Activated CD4-positive, alpha-beta T cell treated with anti-CD3 and anti-CD28 coated beads for 4 hours (primary cell): ENCODE results near the gene ZNF576.
"Not testable (repeated sequence)": the region's sequence is repeated elsewhere in the genome, so short reads cannot be mapped to it uniquely, and the experiment has no call there.

ENCODE experiments used
- DNase-seq, 2 donors: peaks; one replicate each; pipeline ENCODE4 v3.0.0-alpha.2; 2020

The ZNF576 gene, protein sequence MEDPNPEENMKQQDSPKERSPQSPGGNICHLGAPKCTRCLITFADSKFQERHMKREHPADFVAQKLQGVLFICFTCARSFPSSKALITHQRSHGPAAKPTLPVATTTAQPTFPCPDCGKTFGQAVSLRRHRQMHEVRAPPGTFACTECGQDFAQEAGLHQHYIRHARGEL

DNA sequence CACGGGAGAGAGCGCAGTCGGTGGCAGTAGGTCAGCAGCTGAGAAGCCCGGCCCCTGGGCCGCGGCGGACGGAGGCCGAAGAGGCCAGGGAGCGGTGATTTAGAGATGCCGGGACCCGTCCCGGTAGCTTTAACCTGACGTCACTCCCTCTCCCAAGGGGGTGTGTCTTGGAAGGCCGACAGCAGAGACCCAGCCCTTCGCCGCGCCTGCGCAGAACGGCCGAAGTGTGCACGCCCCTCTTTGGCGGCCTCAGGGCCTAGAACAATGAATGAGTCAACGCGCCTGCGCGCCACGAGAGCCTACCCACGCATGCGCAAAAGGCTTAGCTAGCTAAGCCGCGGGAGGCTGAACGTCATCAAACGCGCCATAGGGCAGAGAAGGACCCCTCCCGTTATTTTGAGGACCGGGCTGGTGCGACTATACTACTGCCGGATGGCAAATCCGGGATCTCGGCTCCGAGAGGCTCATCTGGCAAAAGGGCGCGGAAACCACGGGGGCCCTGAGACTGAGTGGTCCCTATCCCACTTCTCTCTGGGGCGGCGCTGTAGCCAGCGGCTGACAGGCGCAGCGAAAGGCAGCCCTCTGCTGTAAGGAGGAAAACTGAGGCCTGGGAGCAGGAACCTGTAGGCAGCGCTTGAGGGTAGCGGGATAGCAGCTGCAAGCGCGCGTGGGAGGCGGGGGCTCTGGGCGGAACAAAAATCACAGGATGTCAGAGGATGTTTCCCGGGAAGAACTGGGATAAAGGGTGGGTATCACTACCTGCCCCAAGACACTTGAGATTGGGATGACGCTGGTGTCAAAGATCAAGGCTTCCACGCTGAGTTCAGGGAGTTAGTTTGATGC lies at the start of gene ZNF576, which contains the start of gene IRGQ:
Gene ZNF576, plus strand, starts transcription at position 597 of the 843 bp plus-strand sequence. CDS start 514 bp downstream, outside the sequence.
Gene IRGQ, minus strand, starts transcription at position 136 of the 843 bp plus-strand sequence. CDS start 796 bp downstream, outside the sequence.
- peak; percentile 100 for DNase-seq

DNA sequence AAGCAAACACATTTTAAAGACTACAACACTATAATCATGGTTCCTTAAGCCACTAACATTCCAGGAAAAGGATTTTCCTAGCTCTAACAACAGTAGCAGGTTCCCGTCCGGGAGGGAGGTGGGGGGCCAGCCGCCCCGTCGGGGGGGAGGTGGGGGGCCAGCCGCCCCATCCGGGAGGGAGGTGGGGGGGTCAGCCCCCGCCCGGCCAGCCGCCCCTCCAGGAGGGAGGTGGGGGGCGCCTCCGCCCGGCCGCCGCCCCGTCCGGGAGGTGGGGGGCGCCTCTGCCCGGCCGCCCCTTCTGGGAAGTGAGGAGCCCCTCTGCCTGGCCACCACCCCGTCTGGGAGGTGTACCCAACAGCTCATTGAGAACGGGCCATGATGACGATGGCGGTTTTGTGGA lies 48.5 kb upstream of the ZNF576 start:
- DNase-seq = not testable (repeated sequence)

DNA sequence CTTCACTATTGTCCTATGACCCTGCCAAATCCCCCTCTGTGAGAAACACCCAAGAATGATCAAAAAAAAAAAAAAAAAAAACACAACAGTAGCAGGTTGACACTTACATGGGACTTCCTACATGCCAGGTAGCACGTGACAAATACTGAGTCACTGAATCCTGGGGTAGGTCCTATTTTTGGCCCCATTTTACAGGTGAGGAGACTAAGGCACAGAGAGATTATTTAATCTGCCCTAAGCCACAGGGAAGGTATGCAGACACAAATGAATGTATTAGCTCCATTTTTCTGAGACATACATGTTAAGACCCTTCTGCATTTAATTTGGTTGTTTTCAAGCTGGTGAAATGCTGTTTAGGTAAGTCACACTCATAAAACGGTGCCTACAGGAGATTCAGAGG lies 47.7 kb upstream of the ZNF576 start:
- DNase-seq = no peak

DNA sequence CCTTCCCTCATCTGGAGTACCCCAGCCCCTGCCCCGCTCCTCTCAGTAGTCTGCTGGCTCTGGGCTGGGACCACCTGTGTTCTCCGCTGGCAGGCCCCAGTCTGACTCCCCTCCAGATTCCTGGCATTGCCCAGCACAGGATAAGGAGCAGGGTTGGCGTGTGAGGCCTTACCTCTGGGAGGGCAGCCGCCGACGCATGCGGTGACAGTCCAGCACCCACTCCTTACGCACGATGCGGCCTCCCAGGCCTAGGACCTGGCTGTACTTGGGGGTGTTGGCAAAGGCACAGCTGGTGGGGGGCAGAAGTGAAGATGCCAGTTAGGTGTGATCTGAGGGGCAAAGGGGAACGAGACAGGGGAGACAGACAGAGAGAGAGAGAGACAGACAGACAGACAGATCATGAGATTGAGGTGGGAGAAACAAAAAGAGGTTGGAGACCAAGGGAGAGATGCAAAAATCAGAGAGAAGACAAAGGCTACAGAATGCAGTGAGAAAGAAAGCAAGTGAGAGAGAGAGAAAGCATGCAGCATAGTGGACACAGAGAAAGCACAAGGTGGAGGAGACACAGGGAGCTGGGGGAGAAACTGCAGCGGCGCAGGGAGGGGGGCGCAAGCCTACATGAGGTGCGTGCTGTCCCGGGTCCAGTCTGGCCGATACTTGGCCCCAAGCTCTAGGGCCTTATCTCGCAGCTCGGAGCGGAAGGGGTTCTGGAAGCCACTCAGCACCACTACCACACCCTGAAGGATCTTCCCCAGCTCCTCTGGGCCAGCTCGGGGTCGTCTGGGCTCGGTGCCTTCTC lies 44.8 kb upstream of the ZNF576 start:
- no peak for DNase-seq

DNA sequence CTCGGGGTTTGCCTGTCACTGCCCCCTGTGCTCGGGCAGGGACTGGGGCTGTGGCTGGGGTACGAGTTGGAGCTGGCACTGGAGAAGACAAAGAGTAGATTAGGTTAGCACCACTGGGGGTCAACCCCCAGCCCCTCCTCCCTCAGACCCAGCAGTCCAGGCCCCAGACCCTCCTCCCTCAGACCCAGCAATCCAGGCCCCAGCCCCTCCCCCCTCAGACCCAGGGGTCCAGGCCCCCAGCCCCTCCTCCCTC lies 44.3 kb upstream of the ZNF576 start:
- no peak for DNase-seq

- DNase-seq = no peak
These were observed 43.8 kb upstream of the ZNF576 start for GRCh38 chr19:43552616-43553015.

- no peak for DNase-seq
These were observed 42.7 kb upstream of the ZNF576 start for GRCh38 chr19:43553656-43554055.

DNA sequence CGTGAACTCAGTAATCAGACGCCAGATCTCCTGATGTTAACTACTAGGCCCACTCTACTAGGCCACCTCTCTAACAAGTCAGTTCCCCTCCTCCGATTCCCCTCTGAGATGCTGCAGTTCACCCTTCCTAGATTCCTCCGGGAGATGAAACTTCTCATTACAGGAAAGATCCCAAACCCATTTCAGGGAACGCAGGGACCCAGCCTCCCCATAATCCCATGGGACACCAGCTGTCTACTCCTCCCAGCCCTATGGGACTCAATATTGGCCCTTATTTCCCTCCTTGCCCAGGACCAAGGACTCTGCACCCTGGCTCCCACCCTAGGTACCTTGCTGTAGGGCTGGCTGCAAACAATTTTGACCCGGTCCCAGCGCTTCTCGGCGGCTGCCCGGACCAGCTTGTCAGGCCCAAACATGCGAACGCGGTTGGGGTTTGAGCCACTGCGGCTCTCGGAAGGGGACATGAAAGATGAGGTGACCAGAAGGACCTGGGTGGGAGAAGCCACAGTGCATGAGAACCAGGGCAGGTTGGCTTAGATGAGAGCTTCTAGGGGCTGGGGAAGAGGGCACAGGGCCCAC lies 42.0 kb upstream of the ZNF576 start:
- DNase-seq = no peak

DNA sequence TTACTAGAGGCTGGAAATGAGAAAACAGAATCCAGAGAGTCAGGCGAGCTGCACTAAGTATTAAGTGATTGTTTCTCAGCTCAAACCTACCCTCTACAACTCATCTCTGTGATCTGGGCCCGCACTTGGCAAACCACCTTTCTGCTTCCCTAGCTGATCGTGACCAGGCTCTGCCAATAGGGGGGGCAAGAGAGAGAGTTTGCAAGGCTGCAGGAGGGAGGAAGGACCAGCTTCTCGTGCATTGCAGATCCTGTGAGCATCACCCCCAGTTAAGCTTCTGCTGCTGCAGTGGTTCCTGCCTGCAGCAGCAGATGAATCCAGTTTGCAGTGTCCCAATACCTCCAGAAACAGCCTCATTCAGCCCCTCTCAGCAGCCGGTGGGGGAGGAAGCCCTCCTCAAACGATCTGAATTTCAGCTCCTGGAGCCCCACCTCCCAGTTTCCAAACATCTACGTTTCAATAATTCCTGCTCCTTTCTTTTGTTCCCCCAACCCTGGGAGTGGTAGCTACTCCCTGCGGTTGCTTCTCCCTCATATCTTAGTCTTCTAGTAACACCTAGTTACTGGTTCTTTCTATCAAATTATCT lies 41.1 kb upstream of the ZNF576 start:
- DNase-seq = peak; percentile 74 to 89

GRCh38 chr19:43560687-43561086 lies 35.7 kb upstream of the ZNF576 start:
- DNase-seq = peak in 1 of 2 donors; percentile 24

DNA sequence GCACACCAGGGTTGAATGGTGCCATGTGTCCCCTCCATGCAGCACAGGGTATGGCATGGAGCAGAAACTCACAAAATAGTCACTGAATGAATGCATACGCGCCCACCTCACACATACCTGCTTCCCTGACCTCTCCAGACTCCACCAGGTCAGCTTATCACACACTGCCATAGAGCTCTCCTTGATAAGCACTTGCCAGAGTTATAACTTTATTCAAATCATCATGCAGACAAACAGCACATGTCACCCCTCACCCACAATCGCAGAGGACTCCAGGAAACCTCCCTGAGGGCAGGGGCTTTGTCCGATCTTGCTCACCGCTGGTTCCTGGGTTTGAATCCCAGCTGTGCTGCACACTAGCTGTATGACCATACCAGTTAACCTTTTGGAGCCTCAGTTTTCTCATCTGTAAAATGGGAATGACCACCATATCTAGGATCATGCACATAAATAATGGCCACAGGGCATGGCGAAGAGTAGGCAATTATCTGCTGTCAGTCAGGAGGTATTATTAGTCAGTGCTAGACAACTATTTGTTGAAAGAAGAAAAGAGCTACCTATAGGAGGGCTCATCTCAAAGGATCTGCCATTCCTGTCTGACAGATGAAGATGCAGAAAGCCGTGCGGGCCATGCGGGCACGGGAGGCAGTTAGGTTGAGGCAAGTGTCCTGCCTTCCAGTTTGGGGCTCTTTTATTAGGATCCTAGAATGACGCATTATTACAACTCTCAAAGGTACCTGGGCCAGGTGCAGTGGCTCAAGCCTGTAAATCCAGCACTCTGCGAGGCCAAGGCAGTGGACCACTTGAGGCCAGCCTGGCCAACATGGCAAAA lies 35.0 kb upstream of the ZNF576 start:
- DNase-seq = no peak

DNA sequence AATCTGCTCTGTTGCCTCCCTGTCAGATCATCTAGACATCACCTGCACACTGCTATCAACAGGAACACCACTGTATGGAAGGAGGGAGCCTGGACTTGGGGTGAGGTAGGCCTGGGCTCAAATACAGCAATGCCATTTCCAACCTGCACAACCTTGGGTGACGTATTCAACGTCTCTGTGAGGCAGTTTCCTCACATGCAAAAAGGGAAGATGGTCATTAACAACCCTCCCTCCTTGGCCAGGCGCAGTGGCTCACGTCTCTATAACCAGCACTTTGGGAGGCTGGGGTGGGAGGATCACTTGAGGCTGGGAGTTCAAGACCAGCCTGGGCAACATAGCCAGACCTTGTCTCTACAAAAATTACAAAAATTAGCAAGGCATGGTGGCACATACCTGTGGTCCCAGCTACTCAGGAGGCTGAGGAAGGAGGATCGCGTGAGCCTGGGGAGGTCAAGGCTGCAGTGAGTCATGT lies 34.1 kb upstream of the ZNF576 start:
- DNase-seq = no peak

- peak; percentile 69 to 75 for DNase-seq
These were observed 33.6 kb upstream of the ZNF576 start for GRCh38 chr19:43562698-43563241.

DNA sequence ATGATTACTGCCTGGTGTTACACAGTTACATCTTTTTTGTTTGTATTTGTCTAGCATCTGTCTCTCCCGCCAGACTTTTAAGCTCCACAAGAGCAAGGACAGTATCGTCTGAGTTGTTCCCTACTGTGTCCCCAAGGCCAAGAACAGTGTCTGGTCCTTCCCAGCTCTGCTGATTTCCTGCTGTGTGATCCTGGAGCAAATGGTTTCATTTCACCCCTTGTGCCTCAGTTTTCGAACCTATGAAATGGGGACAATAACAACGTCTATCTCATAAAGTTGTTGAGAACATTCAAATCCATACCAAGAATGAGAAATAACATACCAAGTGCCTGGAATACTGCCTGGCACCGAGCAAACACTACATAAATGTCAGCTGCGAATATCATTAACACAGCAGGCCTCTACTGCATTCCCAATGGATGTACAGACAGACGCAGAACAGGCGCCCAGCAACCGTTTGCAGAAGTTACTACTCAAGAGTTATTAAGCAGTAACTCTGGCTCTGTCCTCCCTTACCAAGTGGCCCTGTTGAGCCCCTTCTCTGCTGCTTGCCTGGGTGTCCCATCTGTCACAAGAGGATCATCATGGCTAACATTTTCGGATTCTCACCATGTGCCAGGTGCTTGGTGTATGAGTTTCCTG lies 32.5 kb upstream of the ZNF576 start:
- DNase-seq = no peak

DNA sequence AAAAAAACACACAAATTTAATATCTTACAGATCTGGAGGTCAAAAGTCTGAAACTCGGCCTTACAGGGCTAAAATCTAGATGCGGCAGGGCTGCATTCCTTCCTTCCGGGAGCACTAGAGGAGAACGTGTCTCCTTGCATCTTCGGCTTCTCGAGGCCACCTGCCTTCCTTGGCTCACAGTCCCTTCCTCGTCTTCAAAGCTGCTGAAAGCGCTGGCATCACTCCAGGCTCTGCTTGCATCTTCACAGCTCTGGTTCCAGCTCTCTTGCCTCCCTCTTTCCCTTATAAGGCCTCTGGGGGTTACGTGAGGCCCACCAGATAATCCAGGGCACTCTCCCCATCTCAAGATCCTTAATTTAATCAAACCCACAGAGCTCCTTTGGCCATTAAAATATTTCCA lies 31.6 kb upstream of the ZNF576 start:
- no peak for DNase-seq

GRCh38 chr19:43569657-43570056 lies 26.7 kb upstream of the ZNF576 start:
- no peak for DNase-seq

GRCh38 chr19:43570174-43570791 lies 26.1 kb upstream of the ZNF576 start:
- no peak for DNase-seq

- no peak for DNase-seq
These were observed 24.2 kb upstream of the ZNF576 start for GRCh38 chr19:43572171-43572588.

DNA sequence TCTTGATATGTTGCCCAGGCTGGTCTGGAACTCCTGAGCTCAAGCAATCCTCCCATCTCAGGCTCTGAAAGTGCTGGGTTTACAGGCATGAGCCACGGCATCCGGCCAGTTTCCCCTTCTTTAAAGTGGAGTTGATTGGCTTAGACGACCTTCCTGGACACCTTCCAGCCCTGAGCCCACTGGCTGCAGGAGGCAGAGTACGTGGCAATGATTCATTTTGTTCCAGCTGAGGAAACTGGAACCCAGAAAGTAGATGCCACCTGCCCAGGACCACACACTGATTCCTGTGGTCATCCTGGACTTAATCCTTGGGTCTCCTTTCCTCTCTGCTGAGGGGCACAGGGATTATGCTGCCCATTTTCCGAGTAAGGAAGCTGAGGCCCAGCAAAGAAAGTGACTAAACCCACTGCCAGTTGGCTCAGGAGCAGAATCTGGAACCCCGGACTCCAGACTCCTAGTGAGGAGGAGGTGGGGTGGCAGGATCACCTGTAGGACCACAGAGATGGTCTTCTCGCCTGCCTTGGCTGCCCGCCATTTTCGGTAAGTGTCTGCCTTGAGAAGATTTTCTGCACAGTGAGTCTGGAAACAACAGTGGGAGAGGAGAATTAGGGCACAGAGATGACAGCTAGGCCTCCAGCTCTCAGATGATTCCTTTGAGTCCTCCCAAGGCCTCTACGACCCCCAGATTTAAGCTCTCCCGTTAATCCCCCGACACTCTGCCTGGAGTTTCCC lies 21.8 kb upstream of the ZNF576 start:
- DNase-seq = no peak
